HCT116 (cell line): Measurements from ENCODE around the gene KRTAP12-1. TPM values are rescaled to one million over a fixed set of nuclear protein-coding genes. Genes with fewer than 3 reads are reported as not detected.

Experiments
- ATAC-seq: fragments of 200-7000 bp; cut with Tn5 transposase; 2 replicates; pipeline ENCODE4 v1.9.1; 2020; ENCODE audit warnings: mild to moderate bottlenecking, moderate library complexity
- BruUV-seq: library from RNA; stranded (reverse); fragments of 400-500 nt; replicated peaks from 2 replicates; lab custom pipeline; 2021; lab: Mats Ljungman, UMichigan
- CTCF ChIA-PET: fragments of 300-600 bp; sonication (Branson Sonifier 250); formaldehyde crosslinking; loops from one replicate; lab custom pipeline; 2021; ENCODE audit warnings: antibody characterized with exemption; lab: Charles Lee
- POLR2A ChIA-PET: fragments of 300-600, 350-600 bp; sonication (Branson Sonifier 250); formaldehyde crosslinking; loops from one replicate; lab custom pipeline; 2021; ENCODE audit warnings: antibody characterized with exemption; lab: Charles Lee
- RAD21 ChIA-PET, 2 experiments: fragments of 300-600 bp; sonication (Branson Sonifier 250); formaldehyde crosslinking; loops; one replicate each; lab custom pipeline; 2023; ENCODE audit warnings: low total read pairs in 2 of 2; ENCODE audit not compliant: uncharacterized antibody in 2 of 2, unreplicated experiment in 2 of 2, low non-redundant PET in 1 of 2; lab: Charles Lee
- DNase-seq: peaks from one replicate; pipeline ENCODE4 v3.0.0-alpha.2; 2010; ENCODE audit warnings: low read depth, low spot score
- H2AFZ ChIP-seq: fragments of 200-600 bp; shearing (Covaris generic), sonication (generic); 2 replicates; pipeline ENCODE4 v1.6.1; 2017; ENCODE audit warnings: low read depth, mixed run types, mixed read lengths, antibody characterized with exemption, low read length; ENCODE audit not compliant: poor library complexity, severe bottlenecking
- H3K27ac ChIP-seq: 2 replicates; pipeline ENCODE4 v1.5.1; 2012; ENCODE audit warnings: low read depth, low read length
- H3K27me3 ChIP-seq: fragments of 200-600 bp; sonication (generic); 2 replicates; pipeline ENCODE4 v1.6.1; 2016; ENCODE audit warnings: mixed run types, low read length, mixed read lengths; ENCODE audit not compliant: insufficient read depth
- H3K36me3 ChIP-seq, 2 experiments: fragments of 200-500 bp in 1 of 2; fragments of 200-600 bp in 1 of 2; sonication (Bioruptor generic) in 1 of 2; sonication (generic) in 1 of 2; 2 replicates each; pipeline versions ENCODE4 v1.5.1 to v1.6.1; 2014 to 2016; ENCODE audit warnings: low read length in 2 of 2, inconsistent platforms in 1 of 2, mixed read lengths in 1 of 2, mixed run types in 1 of 2; ENCODE audit not compliant: insufficient read depth in 2 of 2, control insufficient read depth in 1 of 2
- H3K4me1 ChIP-seq, 2 experiments: fragments of 200-600 bp in 1 of 2; sonication (generic) in 1 of 2; 2 replicates each; pipeline versions ENCODE4 v1.5.1 to v1.6.1; 2012 to 2017; ENCODE audit warnings: low read length in 2 of 2, inconsistent platforms in 1 of 2, mild to moderate bottlenecking in 1 of 2, mixed read lengths in 1 of 2, mixed run types in 1 of 2, moderate library complexity in 1 of 2; ENCODE audit not compliant: insufficient read depth in 2 of 2, control insufficient read depth in 1 of 2
- H3K4me2 ChIP-seq: fragments of 200-600 bp; sonication (generic); 2 replicates; pipeline ENCODE4 v1.6.1; 2017; ENCODE audit warnings: mixed run types, low read length, mixed read lengths
- H3K4me3 ChIP-seq, 2 experiments: fragments of 200-600 bp in 1 of 2; sonication (generic) in 1 of 2; replicated peaks in 1 of 2; 2 replicates each; pipeline ENCODE4 v1.5.1; 2011 to 2016; ENCODE audit warnings: low read length in 2 of 2, control low read depth in 1 of 2, low read depth in 1 of 2, mild to moderate bottlenecking in 1 of 2, mixed read lengths in 1 of 2, mixed run types in 1 of 2
- H3K79me2 ChIP-seq: fragments of 200-600 bp; sonication (generic); 2 replicates; pipeline ENCODE4 v1.6.1; 2017; ENCODE audit warnings: mild to moderate bottlenecking, mixed run types, low read length, moderate library complexity, mixed read lengths; ENCODE audit not compliant: insufficient read depth
- H3K9ac ChIP-seq: fragments of 200-600 bp; sonication (generic); 2 replicates; pipeline ENCODE4 v1.6.1; 2016; ENCODE audit warnings: low read length, mixed read lengths
- H3K9me2 ChIP-seq: fragments of 200-600 bp; sonication (generic), shearing (Covaris generic); 2 replicates; pipeline ENCODE4 v1.6.1; 2017; ENCODE audit warnings: mixed run types, mild to moderate bottlenecking, moderate library complexity; ENCODE audit not compliant: insufficient read depth
- H3K9me3 ChIP-seq, 2 experiments: fragments of 200-500 bp in 1 of 2; fragments of 200-600 bp in 1 of 2; sonication (Bioruptor generic) in 1 of 2; sonication (generic) in 1 of 2; 2 replicates each; pipeline ENCODE4 v1.6.1; 2014 to 2017; ENCODE audit warnings: low read length in 2 of 2, mixed read lengths in 2 of 2, inconsistent platforms in 1 of 2, low read depth in 1 of 2, mild to moderate bottlenecking in 1 of 2, mixed run types in 1 of 2, moderate library complexity in 1 of 2; ENCODE audit not compliant: control insufficient read depth in 1 of 2, insufficient read depth in 1 of 2
- H4K20me1 ChIP-seq: fragments of 200-600 bp; sonication (generic), shearing (Covaris generic); 2 replicates; pipeline ENCODE4 v1.6.1; 2017; ENCODE audit warnings: mixed run types, mild to moderate bottlenecking, moderate library complexity; ENCODE audit not compliant: insufficient read depth
- CBX3 ChIP-seq: IDR thresholded peaks from 2 replicates; pipeline ENCODE4 v1.6.1; 2012; ENCODE audit warnings: low read depth
- EGR1 ChIP-seq: IDR thresholded peaks from 2 replicates; pipeline ENCODE4 v1.6.1; 2012; ENCODE audit warnings: low read depth
- ELF1 ChIP-seq: IDR thresholded peaks from 2 replicates; pipeline ENCODE4 v1.6.1; 2012; ENCODE audit warnings: low read depth, borderline replicate concordance
- EZH2 ChIP-seq: fragments of 200-600 bp; sonication (generic); IDR thresholded peaks from 2 replicates; pipeline ENCODE4 v1.6.1; 2017; ENCODE audit warnings: antibody characterized with exemption, mixed run types
- EZH2phosphoT487 ChIP-seq: fragments of 200-600 bp; IDR thresholded peaks from 2 replicates; pipeline ENCODE4 v1.6.1; 2018; ENCODE audit warnings: antibody characterized with exemption, borderline replicate concordance
- FOSL1 ChIP-seq: IDR thresholded peaks from 2 replicates; pipeline ENCODE4 v1.6.1; 2012; ENCODE audit warnings: low read depth
- POLR2A ChIP-seq: IDR thresholded peaks from 2 replicates; pipeline ENCODE4 v1.7.0; 2011; ENCODE audit warnings: borderline replicate concordance; ENCODE audit not compliant: insufficient read depth, insufficient read length; ENCODE audit errors: extremely low read depth
- RAD21 ChIP-seq: IDR thresholded peaks from 2 replicates; pipeline ENCODE4 v1.6.1; 2012; ENCODE audit warnings: low read depth, mild to moderate bottlenecking
- TCF7L2 ChIP-seq: IDR thresholded peaks from 2 replicates; pipeline ENCODE4 v1.7.0; 2011; ENCODE audit warnings: borderline replicate concordance, inconsistent platforms; ENCODE audit not compliant: insufficient read depth, insufficient read length; ENCODE audit errors: extremely low read depth
- YY1 ChIP-seq: IDR thresholded peaks from 2 replicates; pipeline ENCODE4 v1.6.1; 2011; ENCODE audit warnings: low read length, low read depth, moderate library complexity, mild to moderate bottlenecking; ENCODE audit not compliant: insufficient replicate concordance; ENCODE audit errors: extremely low read depth
- ZFX ChIP-seq: fragments of 450-650 bp; IDR thresholded peaks from 2 replicates; pipeline ENCODE4 v1.6.1; 2017
- ZNF274 ChIP-seq: fragments of 200-500 bp; sonication (Bioruptor generic); IDR thresholded peaks from 2 replicates; pipeline ENCODE4 v1.6.1; 2014; ENCODE audit warnings: mild to moderate bottlenecking, low read depth, low read length, inconsistent platforms
- intact Hi-C: fragments of 100-400 bp; cut with micrococcal nuclease; formaldehyde crosslinking; loops from 2 replicates; pipeline ENCODE4 v1.10.0; 2022
- total RNA-seq: library from RNA; stranded (reverse); gene quantifications from one replicate; pipeline ENCODE4 v1.2.1, GENCODE V29; 2021; ENCODE audit not compliant: unreplicated experiment
- TF ChIP-seq, protein P1 (sequence below): IDR thresholded peaks from 2 replicates; pipeline ENCODE4 v1.6.1; 2011; ENCODE audit warnings: mild to moderate bottlenecking, low read length, moderate library complexity; ENCODE audit not compliant: insufficient replicate concordance; ENCODE audit errors: extremely low read depth
- TF ChIP-seq, protein P2 (sequence below): IDR thresholded peaks from 2 replicates; pipeline ENCODE4 v1.6.1; 2012
- TF ChIP-seq, protein P3 (sequence below): IDR thresholded peaks from 2 replicates; pipeline ENCODE4 v1.6.1; 2012; ENCODE audit warnings: low read depth

Gene KRTAP12-1
- total RNA-seq, 1 experiment from 2014 or later, result not detected

DNA sequence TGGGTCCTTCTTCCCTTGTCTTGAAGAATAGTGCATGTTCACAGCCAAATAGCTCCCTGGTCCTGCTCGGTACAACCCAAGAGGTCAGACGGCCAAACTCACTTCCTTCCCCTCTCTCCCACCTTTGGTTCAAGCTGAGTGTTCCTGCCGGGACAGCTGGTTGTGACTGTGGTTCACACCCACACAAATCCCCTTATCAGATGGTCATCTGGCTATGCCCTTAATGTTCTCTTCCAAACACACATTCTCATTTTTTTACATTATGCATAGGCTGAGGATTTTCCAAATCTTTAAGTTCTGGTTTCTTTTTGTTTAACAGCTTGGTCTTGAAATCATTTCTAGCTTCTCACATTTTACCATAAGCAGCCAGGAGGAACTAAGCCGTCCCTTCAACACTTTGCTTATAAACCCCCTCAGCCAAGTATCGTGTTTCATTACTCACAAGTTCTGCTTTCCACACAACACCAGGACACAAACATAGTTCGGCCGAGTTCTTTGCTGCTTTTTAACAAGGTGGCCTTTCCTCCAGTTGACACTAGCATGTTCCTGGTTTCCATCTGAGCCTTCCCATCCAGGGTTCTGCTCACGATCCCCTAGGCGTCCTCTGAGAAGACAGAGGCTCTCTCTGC, 49.1 kb upstream of the KRTAP12-1 start (continued):
- no peak for TF ChIP-seq YY1
- TF ChIP-seq FOSL1, result no peak
- TF ChIP-seq, protein P1, sequence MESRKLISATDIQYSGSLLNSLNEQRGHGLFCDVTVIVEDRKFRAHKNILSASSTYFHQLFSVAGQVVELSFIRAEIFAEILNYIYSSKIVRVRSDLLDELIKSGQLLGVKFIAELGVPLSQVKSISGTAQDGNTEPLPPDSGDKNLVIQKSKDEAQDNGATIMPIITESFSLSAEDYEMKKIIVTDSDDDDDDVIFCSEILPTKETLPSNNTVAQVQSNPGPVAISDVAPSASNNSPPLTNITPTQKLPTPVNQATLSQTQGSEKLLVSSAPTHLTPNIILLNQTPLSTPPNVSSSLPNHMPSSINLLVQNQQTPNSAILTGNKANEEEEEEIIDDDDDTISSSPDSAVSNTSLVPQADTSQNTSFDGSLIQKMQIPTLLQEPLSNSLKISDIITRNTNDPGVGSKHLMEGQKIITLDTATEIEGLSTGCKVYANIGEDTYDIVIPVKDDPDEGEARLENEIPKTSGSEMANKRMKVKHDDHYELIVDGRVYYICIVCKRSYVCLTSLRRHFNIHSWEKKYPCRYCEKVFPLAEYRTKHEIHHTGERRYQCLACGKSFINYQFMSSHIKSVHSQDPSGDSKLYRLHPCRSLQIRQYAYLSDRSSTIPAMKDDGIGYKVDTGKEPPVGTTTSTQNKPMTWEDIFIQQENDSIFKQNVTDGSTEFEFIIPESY, result no peak
- no peak for TF ChIP-seq ELF1
- TF ChIP-seq RAD21, result no peak
- TF ChIP-seq TCF7L2, result no peak
- no peak for TF ChIP-seq EZH2phosphoT487
- TF ChIP-seq, protein P2, sequence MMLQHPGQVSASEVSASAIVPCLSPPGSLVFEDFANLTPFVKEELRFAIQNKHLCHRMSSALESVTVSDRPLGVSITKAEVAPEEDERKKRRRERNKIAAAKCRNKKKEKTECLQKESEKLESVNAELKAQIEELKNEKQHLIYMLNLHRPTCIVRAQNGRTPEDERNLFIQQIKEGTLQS, result no peak

DNA sequence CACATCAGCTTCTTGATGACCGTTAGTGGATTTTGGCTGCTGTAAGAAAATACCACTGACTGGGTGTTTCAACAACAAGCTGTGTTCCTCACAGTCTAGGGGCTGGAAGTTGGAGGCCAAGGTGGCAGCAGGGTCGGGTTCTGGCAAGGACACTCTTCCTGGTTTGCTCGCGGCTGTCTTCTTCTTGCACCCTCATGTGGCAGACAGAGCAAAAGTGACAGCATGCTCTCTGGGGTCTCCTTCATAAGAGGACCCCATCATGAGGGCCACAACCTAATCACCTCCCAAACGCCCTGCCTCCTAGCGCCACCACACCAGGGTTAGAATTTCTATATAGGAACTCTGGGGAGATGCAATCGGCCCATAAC, 48.0 kb upstream of the KRTAP12-1 start:
- ChIA-PET POLR2A (no interaction called here), CTCF (no interaction called here), RAD21 (no interaction called here)
- H2AFZ ChIP-seq, result no peak overlapping the region
- intact Hi-C loops, result no loop called here
- BruUV-seq, result no TSS peak
- ATAC-seq (no peak), DNase-seq (no peak)
- H3K4me1 ChIP-seq, result no peaks in the 10 kb centered on the region
- H3K27ac ChIP-seq, result no peak overlapping the region
- H3K9me3 ChIP-seq, result no peaks in the 10 kb centered on the region
- H3K4me3 ChIP-seq, result no peak overlapping the region
- H3K27me3 ChIP-seq, result no peaks in the 10 kb centered on the region
- TF ChIP-seq YY1 (no peak), ZFX (no peak), ZNF274 (no peak), ELF1 (no peak), POLR2A (no peak), RAD21 (no peak), EGR1 (no peak), EZH2 (no peak), CBX3 (no peak)
- TF ChIP-seq, protein P3, sequence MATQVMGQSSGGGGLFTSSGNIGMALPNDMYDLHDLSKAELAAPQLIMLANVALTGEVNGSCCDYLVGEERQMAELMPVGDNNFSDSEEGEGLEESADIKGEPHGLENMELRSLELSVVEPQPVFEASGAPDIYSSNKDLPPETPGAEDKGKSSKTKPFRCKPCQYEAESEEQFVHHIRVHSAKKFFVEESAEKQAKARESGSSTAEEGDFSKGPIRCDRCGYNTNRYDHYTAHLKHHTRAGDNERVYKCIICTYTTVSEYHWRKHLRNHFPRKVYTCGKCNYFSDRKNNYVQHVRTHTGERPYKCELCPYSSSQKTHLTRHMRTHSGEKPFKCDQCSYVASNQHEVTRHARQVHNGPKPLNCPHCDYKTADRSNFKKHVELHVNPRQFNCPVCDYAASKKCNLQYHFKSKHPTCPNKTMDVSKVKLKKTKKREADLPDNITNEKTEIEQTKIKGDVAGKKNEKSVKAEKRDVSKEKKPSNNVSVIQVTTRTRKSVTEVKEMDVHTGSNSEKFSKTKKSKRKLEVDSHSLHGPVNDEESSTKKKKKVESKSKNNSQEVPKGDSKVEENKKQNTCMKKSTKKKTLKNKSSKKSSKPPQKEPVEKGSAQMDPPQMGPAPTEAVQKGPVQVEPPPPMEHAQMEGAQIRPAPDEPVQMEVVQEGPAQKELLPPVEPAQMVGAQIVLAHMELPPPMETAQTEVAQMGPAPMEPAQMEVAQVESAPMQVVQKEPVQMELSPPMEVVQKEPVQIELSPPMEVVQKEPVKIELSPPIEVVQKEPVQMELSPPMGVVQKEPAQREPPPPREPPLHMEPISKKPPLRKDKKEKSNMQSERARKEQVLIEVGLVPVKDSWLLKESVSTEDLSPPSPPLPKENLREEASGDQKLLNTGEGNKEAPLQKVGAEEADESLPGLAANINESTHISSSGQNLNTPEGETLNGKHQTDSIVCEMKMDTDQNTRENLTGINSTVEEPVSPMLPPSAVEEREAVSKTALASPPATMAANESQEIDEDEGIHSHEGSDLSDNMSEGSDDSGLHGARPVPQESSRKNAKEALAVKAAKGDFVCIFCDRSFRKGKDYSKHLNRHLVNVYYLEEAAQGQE, result no peak
- TF ChIP-seq, protein P1, result no peak
- TF ChIP-seq, all 23 proteins: peak for 0
- no peaks in the 10 kb centered on the region for H3K79me2 ChIP-seq
- no peaks in the 10 kb centered on the region for H4K20me1 ChIP-seq
- no peak overlapping the region for H3K9ac ChIP-seq
- H3K9me2 ChIP-seq, result no peaks in the 10 kb centered on the region
- H3K36me3 ChIP-seq, result no peaks in the 10 kb centered on the region
- H3K4me2 ChIP-seq, result no peak overlapping the region
